HepG2 (cell line): ENCODE results near the gene RPS6KL1. TPM values are rescaled to one million over a fixed set of nuclear protein-coding genes. Genes with fewer than 3 reads are reported as not detected.

Experiments used
- ATAC-seq: fragments of 200-7000 bp; cut with Tn5 transposase; 3 replicates; pipeline ENCODE4 v1.9.1; 2020; ENCODE audit warnings: mild to moderate bottlenecking, moderate library complexity
- BruUV-seq: library from RNA; stranded (reverse); fragments of 400-500 nt; replicated peaks from 2 replicates; lab custom pipeline; 2021; lab: Mats Ljungman, UMichigan
- CTCF ChIA-PET: fragments of 300-600 bp; formaldehyde crosslinking; extraction: SDS; loops from one replicate; lab custom pipeline; 2021; ENCODE audit warnings: low total read pairs, inconsistent platforms, low intra/inter-chr PET ratio; lab: Yijun Ruan, JAX
- POLR2A ChIA-PET: fragments of 350-600 bp; sonication (Branson Sonifier 250); formaldehyde crosslinking; loops from one replicate; lab custom pipeline; 2020; ENCODE audit warnings: antibody characterized with exemption, inconsistent platforms; lab: Yijun Ruan, JAX
- DNase-seq: peaks from one replicate; pipeline ENCODE4 v3.0.0-alpha.2; 2015; ENCODE audit warnings: low spot score
- FAIRE-seq: peaks from 3 replicates; lab custom pipeline; 2011; peaks lifted over from hg19 to GRCh38; lab: Jason Lieb, UNC
- H2AFZ ChIP-seq: one replicate; pipeline ENCODE4 v1.6.1; 2011; ENCODE audit warnings: low read length, inconsistent platforms
- H3K27ac ChIP-seq: fragments of 300-600 bp; 3 replicates; pipeline ENCODE4 v1.8.0; 2011; ENCODE audit warnings: mixed run types, mild to moderate bottlenecking, mixed read lengths, low read length, inconsistent platforms; ENCODE audit not compliant: insufficient read depth; ENCODE audit errors: extremely low read length
- H3K27me3 ChIP-seq, 2 experiments: fragments of 200-600 bp in 1 of 2; 2 replicates in 1 of 2; 3 replicates in 1 of 2; pipeline versions ENCODE4 v1.6.0 to v1.8.0; 2011; ENCODE audit warnings: low read length in 2 of 2, mild to moderate bottlenecking in 2 of 2, moderate library complexity in 2 of 2, inconsistent platforms in 1 of 2; ENCODE audit not compliant: insufficient read depth in 2 of 2, control insufficient read depth in 1 of 2
- H3K36me3 ChIP-seq, 2 experiments: fragments of 200-600 bp in 1 of 2; replicated peaks in 1 of 2; 2 replicates in 1 of 2; 3 replicates in 1 of 2; pipeline versions ENCODE4 v1.5.1 to v1.8.0; 2011; ENCODE audit warnings: low read length in 2 of 2, inconsistent platforms in 1 of 2; ENCODE audit not compliant: insufficient read depth in 2 of 2, control insufficient read depth in 1 of 2
- H3K4me1 ChIP-seq: 2 replicates; pipeline ENCODE4 v1.5.1; 2012; ENCODE audit warnings: low read length, inconsistent platforms; ENCODE audit not compliant: insufficient read depth
- H3K4me2 ChIP-seq: 2 replicates; pipeline ENCODE4 v1.6.0; 2011; ENCODE audit warnings: low read depth, low read length, inconsistent platforms
- H3K4me3 ChIP-seq, 3 experiments: fragments of 200-600 bp in 1 of 3; sonication (generic), shearing (Covaris generic) in 1 of 3; replicated peaks in 1 of 3; 2 replicates each; pipeline ENCODE4 v1.5.1; 2011 to 2016; ENCODE audit warnings: low read length in 3 of 3, inconsistent platforms in 2 of 3, low read depth in 2 of 3, mild to moderate bottlenecking in 2 of 3, control low read depth in 1 of 3, mixed read lengths in 1 of 3; ENCODE audit not compliant: insufficient read depth in 1 of 3
- H3K79me2 ChIP-seq: one replicate; pipeline ENCODE4 v1.6.1; 2011; ENCODE audit warnings: low read length, inconsistent platforms; ENCODE audit not compliant: insufficient read depth
- H3K9ac ChIP-seq: 2 replicates; pipeline ENCODE4 v1.6.0; 2011; ENCODE audit warnings: mild to moderate bottlenecking, low read depth, low read length, inconsistent platforms; ENCODE audit not compliant: insufficient read depth
- H3K9me3 ChIP-seq: 2 replicates; pipeline ENCODE4 v1.5.1; 2012; ENCODE audit warnings: mild to moderate bottlenecking, low read length
- H4K20me1 ChIP-seq: 2 replicates; pipeline ENCODE4 v1.6.0; 2011; ENCODE audit warnings: inconsistent platforms, mild to moderate bottlenecking, low read length, moderate library complexity; ENCODE audit not compliant: insufficient read depth
- ARHGAP35 ChIP-seq: sonication (generic); formaldehyde crosslinking; IDR thresholded peaks from 2 replicates; pipeline ENCODE4 v1.9.0; 2022; ENCODE audit warnings: mild to moderate bottlenecking, inconsistent platforms, moderate library complexity, missing genetic modification reagents, borderline replicate concordance
- ATF7 ChIP-seq, 2 experiments: fragments of 450-650 bp in 1 of 2; sonication (generic) in 1 of 2; formaldehyde crosslinking in 1 of 2; IDR thresholded peaks; 2 replicates each; pipeline versions ENCODE4 v1.4.0 to v1.6.1; 2016 to 2020; ENCODE audit warnings: antibody characterized with exemption in 1 of 2, mild to moderate bottlenecking in 1 of 2, missing genetic modification reagents in 1 of 2
- BCL6 ChIP-seq: IDR thresholded peaks from 2 replicates; pipeline ENCODE4 v1.6.1; 2016; ENCODE audit warnings: missing genetic modification reagents, missing compliant biosample characterization
- IRX3 ChIP-seq: sonication (generic); formaldehyde crosslinking; IDR thresholded peaks from 2 replicates; pipeline ENCODE4 v1.8.1; 2023; ENCODE audit warnings: mild to moderate bottlenecking, low read depth, missing genetic modification reagents, borderline replicate concordance
- POLR2A ChIP-seq, 2 experiments: IDR thresholded peaks; 2 replicates each; pipeline ENCODE4 v1.6.1; 2011; ENCODE audit warnings: low read depth in 2 of 2, low read length in 2 of 2, mild to moderate bottlenecking in 1 of 2, moderate library complexity in 1 of 2; ENCODE audit not compliant: insufficient read depth in 1 of 2
- POLR2G ChIP-seq: fragments of 200-400 bp; formaldehyde crosslinking; IDR thresholded peaks from 2 replicates; pipeline ENCODE4 v1.6.1; 2018; ENCODE audit warnings: mild to moderate bottlenecking, low read depth, low read length, moderate library complexity
- RBM22 ChIP-seq: fragments of 200-400 bp; formaldehyde crosslinking; optimal IDR thresholded peaks from 2 replicates; pipeline ENCODE3; 2017; ENCODE audit warnings: mild to moderate bottlenecking, low read length, moderate library complexity
- SMARCC2 ChIP-seq: fragments of 450-650 bp; IDR thresholded peaks from 2 replicates; pipeline ENCODE4 v1.6.1; 2017; ENCODE audit warnings: antibody characterized with exemption, mild to moderate bottlenecking
- SP4 ChIP-seq: sonication (generic); formaldehyde crosslinking; IDR thresholded peaks from 2 replicates; pipeline ENCODE4 v1.8.1; 2023; ENCODE audit warnings: mild to moderate bottlenecking, missing genetic modification reagents
- ZNF547 ChIP-seq: sonication (generic); formaldehyde crosslinking; IDR thresholded peaks from 2 replicates; pipeline ENCODE4 v1.5.1; 2020; ENCODE audit warnings: mild to moderate bottlenecking, missing genetic modification reagents
- ZNF576 ChIP-seq: sonication (generic); formaldehyde crosslinking; IDR thresholded peaks from 2 replicates; pipeline ENCODE4 v1.4.0; 2020; ENCODE audit warnings: mild to moderate bottlenecking, missing genetic modification reagents
- ZNF761 ChIP-seq: sonication (generic); formaldehyde crosslinking; conservative IDR thresholded peaks from 2 replicates; pipeline ENCODE4 v1.4.0; 2020; ENCODE audit warnings: mild to moderate bottlenecking, missing genetic modification reagents
- WGBS: methylation state at CpG from one replicate; pipeline ENCODE4 v1.1.6; 2017; ENCODE audit warnings: low lambda C conversion rate; 5-methylcytosine and 5-hydroxymethylcytosine counted together
- in situ Hi-C: cut with HindIII; loops from 2 replicates; pipeline ENCODE4 v1.10.0; 2017; ENCODE audit warnings: low pct_unique_long_range_greater_than_20kb; ENCODE audit not compliant: extremely low pct_ligation_motif_present
- intact Hi-C: fragments of 100-400 bp; cut with micrococcal nuclease; formaldehyde crosslinking; loops from one replicate; pipeline ENCODE4 v1.10.0; 2022; ENCODE audit not compliant: unreplicated experiment
- polyA plus RNA-seq, 8 experiments: library from polyadenylated mRNA; depleted of rRNA in 3 of 8; stranded (reverse) in 7 of 8; unstranded in 1 of 8; fragments of >200 nt; fragmentation: Illumina TruSeq in 4 of 8; extraction: Trizol in 4 of 8; gene quantifications; 2 replicates each; pipeline versions ENCODE4 v1.2.1 to v1.2.3, GENCODE V29; 2011 to 2016; ENCODE audit warnings: low read depth in 4 of 8, missing spikeins in 1 of 8, mixed read lengths in 1 of 8; ENCODE audit not compliant: insufficient read depth in 1 of 8
- total RNA-seq, 5 experiments: library from RNA; depleted of rRNA; stranded (reverse); fragments of >200 nt; fragmentation: Illumina TruSeq; extraction: Trizol; gene quantifications; 2 replicates each; pipeline ENCODE4 v1.2.3, GENCODE V29; 2016; ENCODE audit warnings: low read depth in 1 of 5
- TF ChIP-seq, protein P1 (sequence below): sonication (generic); formaldehyde crosslinking; IDR thresholded peaks from 2 replicates; pipeline ENCODE4 v1.5.1; 2020; ENCODE audit warnings: mild to moderate bottlenecking, missing genetic modification reagents, borderline replicate concordance
- TF ChIP-seq, protein P2 (sequence below): IDR thresholded peaks from 2 replicates; pipeline ENCODE4 v1.6.1; 2012; ENCODE audit warnings: low read depth, low read length, improper control_type of control experiment

RPS6KL1 gene
- total and polyA plus RNA-seq, 2 of the 13 experiments (the other 11 are each of a cell fraction or from before 2014, with no cell fraction given) = 6.5 to 11.5 TPM

GRCh38 chr14:74902941-74903705, 19.9 kb downstream of the RPS6KL1 start:
- no peak overlapping the region for H3K4me3 ChIP-seq
- TF ChIP-seq POLR2A (IDR thresholded peaks at IDR 0.05; ENCODE audit: insufficient read depth in 1 of 2, low read depth in 2 of 2, low read length in 2 of 2) (peak in 1 of 2 experiments; percentile 12; a peak in 1 of 4 replicates), RBM22 (peak; percentile 64), POLR2G (peak; percentile 46; the same call in 1 of the 2 replicates), ARHGAP35 (CRISPR knock-in tag) (no peak), ATF7 (IDR thresholded peaks at IDR 0.05) (peak; percentile 32), ATF7 (CRISPR knock-in tag; IDR thresholded peaks at IDR 0.05) (no peak)
- TF ChIP-seq, all 625 proteins: peak for 4
- in situ Hi-C loops (no loop called here), intact Hi-C loops (no loop called here)
- peaks cover 1% of the 10 kb centered on the region; the same call in 1 of the 2 replicates for H4K20me1 ChIP-seq
- DNase-seq = no peak
- no peaks in the 10 kb centered on the region for H3K27me3 ChIP-seq
- H3K27ac ChIP-seq = no peak overlapping the region
- H3K9ac ChIP-seq = no peak overlapping the region
- H3K4me2 ChIP-seq = no peak overlapping the region
- peaks cover 30 to 48% of the 10 kb centered on the region in 2 experiments for H3K36me3 ChIP-seq
- ChIA-PET CTCF (no interaction called here), POLR2A (no interaction called here)
- no peaks in the 10 kb centered on the region for H3K9me3 ChIP-seq
- peaks cover 20% of the 10 kb centered on the region for H3K4me1 ChIP-seq
- H3K79me2 ChIP-seq = no peaks in the 10 kb centered on the region
- no peak for ATAC-seq
- no peak for FAIRE-seq
- 99% methylated on average over 9 of the region's 10 CpGs for WGBS
- BruUV-seq = TSS peak; percentile 38
- no peak overlapping the region for H2AFZ ChIP-seq

DNA sequence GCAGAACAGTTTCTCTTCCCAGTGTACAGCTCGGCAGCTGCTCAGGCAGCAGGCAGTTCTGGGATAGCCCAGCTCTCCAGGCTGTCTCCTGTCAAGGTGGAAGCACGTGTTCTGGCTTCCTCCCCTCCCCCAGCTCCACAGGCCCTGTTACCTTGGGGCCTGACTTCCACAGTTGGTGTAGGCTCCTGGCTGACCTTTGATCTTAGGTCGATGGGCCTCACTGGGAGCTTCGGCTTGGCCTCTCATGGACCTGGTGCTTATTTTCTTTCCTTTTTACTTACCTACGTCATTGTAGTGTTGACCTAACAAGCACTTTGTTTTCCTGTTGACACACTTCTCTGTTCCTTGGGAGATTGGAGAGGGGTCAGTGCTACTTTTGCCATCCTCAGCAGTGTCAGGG, 24.4 kb downstream of the RPS6KL1 start:
- H4K20me1 ChIP-seq = peaks cover 2% of the 10 kb centered on the region; the same call in 1 of the 2 replicates
- no peaks in the 10 kb centered on the region for H3K79me2 ChIP-seq
- peak; percentile 95 for ATAC-seq
- H3K27me3 ChIP-seq = no peaks in the 10 kb centered on the region
- FAIRE-seq = peak; percentile 92
- peaks cover 46% of the 10 kb centered on the region for H3K4me1 ChIP-seq
- H3K4me3 ChIP-seq = no peak overlapping the region
- no peak overlapping the region for H2AFZ ChIP-seq
- POLR2A ChIA-PET = interaction anchor here (0.9 to 6.2 kb wide), 10 partner anchors 9 to 53 kb away, joined by 3 to 84 read pairs (median 4); partner anchors contain the start of genes DLST, PROX2 and RPS6KL1
- H3K4me2 ChIP-seq = peak overlapping the region; percentile 37
- 0% methylated on average over 4 of the region's 5 CpGs for WGBS
- intact Hi-C loops (loop anchor here (2.0 kb wide), 1 partner anchor 18 kb away; the partner anchor contains the start of gene DLST), in situ Hi-C loops (no loop called here)
- peak overlapping the region; percentile 40 for H3K9ac ChIP-seq
- no TSS peak for BruUV-seq
- CTCF ChIA-PET = no interaction called here
- DNase-seq = peak; percentile 82
- peak overlapping the region; percentile 73 for H3K27ac ChIP-seq
- peaks cover 49 to 82% of the 10 kb centered on the region in 2 experiments for H3K36me3 ChIP-seq
- no peaks in the 10 kb centered on the region for H3K9me3 ChIP-seq
- peak; percentile 52 for TF ChIP-seq BCL6
- no peak for TF ChIP-seq IRX3 (CRISPR knock-in tag)
- TF ChIP-seq ZNF576 = no peak
- TF ChIP-seq ZNF761 (CRISPR knock-in tag) = 0 out of 2 replicates have a peak, but pooled peaks have one; percentile 32
- TF ChIP-seq SMARCC2 = no peak
- TF ChIP-seq, protein P1, sequence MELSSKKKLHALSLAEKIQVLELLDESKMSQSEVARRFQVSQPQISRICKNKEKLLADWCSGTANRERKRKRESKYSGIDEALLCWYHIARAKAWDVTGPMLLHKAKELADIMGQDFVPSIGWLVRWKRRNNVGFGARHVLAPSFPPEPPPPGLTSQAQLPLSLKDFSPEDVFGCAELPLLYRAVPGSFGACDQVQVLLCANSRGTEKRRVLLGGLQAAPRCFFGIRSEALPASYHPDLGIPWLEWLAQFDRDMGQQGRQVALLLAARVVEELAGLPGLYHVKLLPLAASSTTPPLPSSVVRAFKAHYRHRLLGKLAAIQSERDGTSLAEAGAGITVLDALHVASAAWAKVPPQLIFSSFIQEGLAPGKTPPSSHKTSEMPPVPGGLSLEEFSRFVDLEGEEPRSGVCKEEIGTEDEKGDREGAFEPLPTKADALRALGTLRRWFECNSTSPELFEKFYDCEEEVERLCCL (CRISPR knock-in tag) = no peak
- TF ChIP-seq, protein P2, sequence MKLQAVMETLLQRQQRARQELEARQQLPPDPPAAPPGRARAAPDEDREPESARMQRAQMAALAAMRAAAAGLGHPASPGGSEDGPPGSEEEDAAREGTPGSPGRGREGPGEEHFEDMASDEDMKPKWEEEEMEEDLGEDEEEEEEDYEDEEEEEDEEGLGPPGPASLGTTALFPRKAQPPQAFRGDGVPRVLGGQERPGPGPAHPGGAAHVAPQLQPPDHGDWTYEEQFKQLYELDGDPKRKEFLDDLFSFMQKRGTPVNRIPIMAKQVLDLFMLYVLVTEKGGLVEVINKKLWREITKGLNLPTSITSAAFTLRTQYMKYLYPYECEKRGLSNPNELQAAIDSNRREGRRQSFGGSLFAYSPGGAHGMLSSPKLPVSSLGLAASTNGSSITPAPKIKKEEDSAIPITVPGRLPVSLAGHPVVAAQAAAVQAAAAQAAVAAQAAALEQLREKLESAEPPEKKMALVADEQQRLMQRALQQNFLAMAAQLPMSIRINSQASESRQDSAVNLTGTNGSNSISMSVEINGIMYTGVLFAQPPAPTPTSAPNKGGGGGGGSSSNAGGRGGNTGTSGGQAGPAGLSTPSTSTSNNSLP = no peak
- no peak for TF ChIP-seq ZNF547 (CRISPR knock-in tag)
- TF ChIP-seq SP4 (CRISPR knock-in tag) = 0 out of 2 replicates have a peak, but pooled peaks have one; percentile 43
